Stimulated activated naive B cell treated with anti-CD40 and anti-IgM and Interleukin-4, amounts not matched to agents 10 μg/mL and 1 μg/mL and 100 μg/mL, for 72 hours (primary cell): Measurements from ENCODE around the gene GPR162.

Experiments
- ATAC-seq, 2 donors: fragments of 150-1000 bp; cut with Tn5 transposase; replicated peaks; 2 replicates each; pipeline ENCODE4 v1.10.0; 2021; ENCODE audit warnings: moderate library complexity in 1 of 2
- DNase-seq: peaks from one replicate; pipeline ENCODE4 v3.0.0; 2021
- H3K27ac Mint-ChIP-seq: one replicate; pipeline ENCODE4 v1.8.0; 2022; ENCODE audit warnings: mild to moderate bottlenecking, mixed read lengths
- H3K27me3 Mint-ChIP-seq, 2 donors: one replicate each; pipeline ENCODE4 v1.8.0; 2022; ENCODE audit warnings: mixed read lengths in 2 of 2
- H3K36me3 Mint-ChIP-seq, 2 donors: one replicate each; pipeline ENCODE4 v1.8.0; 2022; ENCODE audit warnings: mixed read lengths in 2 of 2, mild to moderate bottlenecking in 1 of 2
- H3K4me1 Mint-ChIP-seq, 2 donors: one replicate each; pipeline ENCODE4 v1.8.0; 2022; ENCODE audit warnings: mixed read lengths in 2 of 2, mild to moderate bottlenecking in 1 of 2
- H3K4me3 Mint-ChIP-seq, 2 donors: one replicate each; pipeline ENCODE4 v1.8.0; 2022; ENCODE audit warnings: mild to moderate bottlenecking in 2 of 2, mixed read lengths in 2 of 2, moderate library complexity in 1 of 2
- H3K9me3 Mint-ChIP-seq, 2 donors: one replicate each; pipeline ENCODE4 v1.8.0; 2022; ENCODE audit warnings: mixed read lengths in 2 of 2, mild to moderate bottlenecking in 1 of 2

GPR162 gene

DNA sequence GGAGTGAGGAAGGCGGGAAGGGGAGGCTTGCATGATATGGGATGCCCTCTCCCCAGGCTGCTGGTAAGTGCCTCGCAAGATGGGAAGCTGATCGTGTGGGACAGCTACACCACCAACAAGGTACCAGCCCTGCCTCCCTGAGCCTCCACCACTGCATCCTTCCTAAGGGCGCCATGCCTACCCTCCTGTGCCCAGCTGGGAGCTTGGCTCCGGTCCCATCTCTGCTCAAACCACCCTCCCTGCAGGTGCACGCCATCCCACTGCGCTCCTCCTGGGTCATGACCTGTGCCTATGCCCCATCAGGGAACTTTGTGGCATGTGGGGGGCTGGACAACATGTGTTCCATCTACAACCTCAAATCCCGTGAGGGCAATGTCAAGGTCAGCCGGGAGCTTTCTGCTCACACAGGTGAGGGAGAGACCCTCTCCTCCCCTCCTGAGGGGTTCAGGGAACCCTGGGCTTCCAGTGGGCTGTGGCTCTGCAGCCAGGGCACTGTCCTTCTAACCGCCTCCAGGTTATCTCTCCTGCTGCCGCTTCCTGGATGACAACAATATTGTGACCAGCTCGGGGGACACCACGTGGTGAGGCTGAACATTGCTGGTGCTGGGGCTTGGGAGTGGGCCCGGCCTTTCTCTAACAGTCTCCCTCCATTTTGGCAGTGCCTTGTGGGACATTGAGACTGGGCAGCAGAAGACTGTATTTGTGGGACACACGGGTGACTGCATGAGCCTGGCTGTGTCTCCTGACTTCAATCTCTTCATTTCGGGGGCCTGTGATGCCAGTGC is 21.7 kb downstream of the GPR162 start:
- H3K27ac Mint-ChIP-seq, result no peak overlapping the region
- ATAC-seq, result no peak
- H3K9me3 Mint-ChIP-seq, result no peaks in the 10 kb centered on the region
- peaks cover 13 to 15% of the 10 kb centered on the region in 2 donors for H3K27me3 Mint-ChIP-seq
- no peak for DNase-seq
- no peaks in the 10 kb centered on the region for H3K36me3 Mint-ChIP-seq
- no peak overlapping the region for H3K4me3 Mint-ChIP-seq
- peaks cover 12 to 15% of the 10 kb centered on the region in 2 donors for H3K4me1 Mint-ChIP-seq

DNA sequence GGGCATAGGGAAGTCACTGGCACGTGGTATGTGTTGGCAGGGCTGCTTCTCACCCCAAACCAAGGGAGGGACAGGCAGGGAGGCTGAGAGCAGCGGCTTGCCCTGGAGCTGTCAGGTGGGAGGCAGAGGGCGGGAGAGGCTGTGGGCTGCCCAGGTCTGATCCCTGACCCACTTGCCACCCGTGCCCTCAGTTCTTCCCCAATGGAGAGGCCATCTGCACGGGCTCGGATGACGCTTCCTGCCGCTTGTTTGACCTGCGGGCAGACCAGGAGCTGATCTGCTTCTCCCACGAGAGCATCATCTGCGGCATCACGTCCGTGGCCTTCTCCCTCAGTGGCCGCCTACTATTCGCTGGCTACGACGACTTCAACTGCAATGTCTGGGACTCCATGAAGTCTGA is 23.8 kb downstream of the GPR162 start:
- no peak for DNase-seq
- Mint-ChIP-seq H3K27ac (no peak overlapping the region), H3K36me3 (peaks cover 0 to 2% of the 10 kb centered on the region in 2 donors), H3K4me1 (peaks cover 24 to 33% of the 10 kb centered on the region in 2 donors), H3K9me3 (no peaks in the 10 kb centered on the region), H3K27me3 (peaks cover 13 to 15% of the 10 kb centered on the region in 2 donors), H3K4me3 (no peak overlapping the region)
- ATAC-seq, result no peak

DNA sequence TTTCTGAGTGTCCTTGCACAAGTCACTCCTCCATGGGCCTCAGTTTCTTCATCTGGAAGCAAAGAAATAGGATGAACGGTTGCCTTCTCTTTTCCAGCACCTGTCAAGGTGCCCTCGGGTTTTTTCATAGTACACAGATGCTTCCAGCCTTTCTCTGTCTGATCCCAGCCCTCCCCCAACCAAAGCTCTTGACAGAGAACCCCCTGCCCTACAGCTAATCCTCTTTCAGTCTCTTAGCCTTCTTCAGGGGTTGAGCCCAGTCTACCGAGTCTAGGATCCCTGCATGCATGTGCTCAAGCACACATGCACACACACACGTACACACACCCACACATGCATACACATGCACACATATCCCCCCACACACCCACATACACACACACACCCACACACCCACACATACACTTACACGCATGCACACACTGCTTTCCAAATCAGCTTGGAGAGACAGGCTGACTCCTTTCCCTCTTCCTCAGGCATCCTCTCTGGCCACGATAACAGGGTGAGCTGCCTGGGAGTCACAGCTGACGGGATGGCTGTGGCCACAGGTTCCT is 24.8 kb downstream of the GPR162 start:
- H3K9me3 Mint-ChIP-seq, result no peaks in the 10 kb centered on the region
- no peak overlapping the region for H3K27ac Mint-ChIP-seq
- peaks cover 28 to 41% of the 10 kb centered on the region in 2 donors for H3K4me1 Mint-ChIP-seq
- peaks cover 0 to 2% of the 10 kb centered on the region in 2 donors for H3K36me3 Mint-ChIP-seq
- DNase-seq (no peak), ATAC-seq (no peak)
- H3K4me3 Mint-ChIP-seq, result no peak overlapping the region
- H3K27me3 Mint-ChIP-seq, result peaks cover 13 to 15% of the 10 kb centered on the region in 2 donors

DNA sequence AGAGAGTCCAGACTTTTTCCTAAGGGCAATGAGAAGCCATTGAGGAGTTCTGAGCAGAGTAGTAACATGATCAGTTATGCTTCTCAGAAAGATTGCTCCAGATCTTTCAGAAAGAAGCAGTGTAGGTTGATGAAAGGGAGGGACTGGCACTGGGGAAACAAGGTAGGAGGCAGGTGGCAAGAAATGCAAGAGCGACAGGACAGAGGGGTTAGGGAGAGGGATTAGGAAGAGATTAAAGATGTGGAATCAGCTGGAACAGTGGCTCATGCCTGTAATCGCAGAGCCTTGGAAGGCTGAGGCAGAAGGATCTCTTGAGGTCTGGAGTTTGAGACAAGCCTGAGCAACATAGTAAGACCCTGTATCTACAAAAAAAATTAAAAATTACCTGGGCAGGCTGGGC is 26.1 kb downstream of the GPR162 start:
- no peaks in the 10 kb centered on the region for H3K9me3 Mint-ChIP-seq
- ATAC-seq (no peak), DNase-seq (no peak)
- peaks cover 0 to 2% of the 10 kb centered on the region in 2 donors for H3K36me3 Mint-ChIP-seq
- peak overlapping the region; percentile 28 for H3K27ac Mint-ChIP-seq
- H3K4me3 Mint-ChIP-seq, result peak overlapping the region in 1 of 2 donors; percentile 10
- peaks cover 11 to 14% of the 10 kb centered on the region in 2 donors for H3K27me3 Mint-ChIP-seq
- H3K4me1 Mint-ChIP-seq, result peaks cover 28 to 45% of the 10 kb centered on the region in 2 donors

DNA sequence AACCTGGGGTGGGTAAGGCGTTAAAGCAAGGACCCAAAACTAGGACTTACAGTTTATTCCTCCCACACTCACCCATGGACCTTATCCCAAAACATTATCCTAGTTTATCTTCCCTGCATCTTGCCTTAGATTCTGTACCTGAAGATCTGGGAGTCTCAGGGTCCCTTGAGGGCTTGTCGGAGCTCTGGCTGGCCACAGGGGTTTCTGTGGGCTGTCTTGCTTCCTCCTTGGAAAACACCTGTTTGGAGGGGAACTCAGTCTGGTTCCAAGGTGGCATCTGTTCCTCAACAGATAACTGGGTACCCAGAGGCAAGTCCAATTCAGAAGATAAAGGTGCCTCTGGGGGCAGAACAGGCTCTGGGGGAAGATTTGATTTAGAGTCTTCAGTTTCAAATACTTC is 27.8 kb downstream of the GPR162 start:
- Mint-ChIP-seq H3K4me3 (peak overlapping the region; percentile 37 to 66), H3K36me3 (peaks cover 5% of the 10 kb centered on the region in 2 donors), H3K27me3 (peaks cover 0 to 4% of the 10 kb centered on the region in 2 donors), H3K4me1 (peaks cover 37 to 62% of the 10 kb centered on the region in 2 donors), H3K9me3 (no peaks in the 10 kb centered on the region), H3K27ac (peak overlapping the region; percentile 25)
- peak in 1 of 2 donors; percentile 5 for ATAC-seq
- DNase-seq, result peak; percentile 63

DNA sequence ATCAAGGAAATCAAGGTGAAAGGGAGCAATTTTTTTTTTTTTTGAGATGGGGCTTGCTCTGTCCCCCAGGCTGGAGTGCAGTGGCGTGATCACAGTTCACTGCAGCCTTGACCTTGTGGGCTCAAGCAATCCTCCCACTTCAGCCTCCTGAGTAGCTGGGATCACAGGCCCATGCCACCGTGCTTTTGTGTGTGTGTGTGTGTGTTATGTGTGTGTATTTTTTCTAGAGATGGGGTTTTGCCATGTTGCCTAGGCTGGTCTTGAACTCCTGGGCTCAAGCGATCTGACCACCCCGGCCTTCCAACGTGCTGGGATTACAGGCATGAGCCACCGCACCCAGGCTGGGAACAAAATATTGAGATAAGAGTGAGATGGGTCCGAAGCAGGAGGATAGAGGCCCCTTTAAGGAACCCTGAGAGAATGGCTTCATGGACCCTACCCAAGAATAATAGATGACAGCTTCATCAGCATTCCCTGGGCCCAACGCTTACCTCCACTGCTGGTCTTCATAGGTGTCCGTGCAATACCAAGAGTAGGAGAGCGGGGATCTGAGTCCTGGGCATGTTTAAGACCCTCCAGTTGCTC is 28.4 kb downstream of the GPR162 start:
- peak overlapping the region; percentile 32 for H3K27ac Mint-ChIP-seq
- peaks cover 37 to 62% of the 10 kb centered on the region in 2 donors for H3K4me1 Mint-ChIP-seq
- ATAC-seq, result no peak
- peaks cover 5% of the 10 kb centered on the region in 2 donors for H3K36me3 Mint-ChIP-seq
- DNase-seq, result no peak
- peaks cover 0 to 2% of the 10 kb centered on the region in 2 donors for H3K27me3 Mint-ChIP-seq
- no peaks in the 10 kb centered on the region for H3K9me3 Mint-ChIP-seq
- peak overlapping the region; percentile 69 to 87 for H3K4me3 Mint-ChIP-seq

DNA sequence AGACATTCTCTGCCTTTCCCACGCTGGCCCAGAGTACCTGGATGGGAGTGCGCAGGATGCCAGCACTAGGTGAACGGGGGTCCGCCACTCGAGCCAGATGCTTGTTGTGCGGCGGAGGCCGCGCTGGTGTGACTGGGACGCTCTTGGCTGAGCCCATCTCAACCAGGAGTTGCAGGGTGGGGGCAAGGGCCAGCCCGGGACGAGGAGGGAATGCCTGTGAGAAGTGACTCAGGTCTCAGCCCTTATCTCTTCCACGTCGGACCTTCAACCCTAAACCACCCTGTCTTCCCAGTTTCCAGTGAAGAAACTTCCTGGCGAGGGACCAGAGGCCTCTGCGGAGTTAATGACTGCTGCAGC is 29.2 kb downstream of the GPR162 start:
- Mint-ChIP-seq H3K27ac (peak overlapping the region; percentile 32), H3K27me3 (no peaks in the 10 kb centered on the region), H3K9me3 (no peaks in the 10 kb centered on the region), H3K36me3 (peaks cover 7 to 8% of the 10 kb centered on the region in 2 donors), H3K4me1 (peaks cover 37 to 62% of the 10 kb centered on the region in 2 donors), H3K4me3 (peak overlapping the region; percentile 87 to 92)
- DNase-seq (no peak), ATAC-seq (no peak)

DNA sequence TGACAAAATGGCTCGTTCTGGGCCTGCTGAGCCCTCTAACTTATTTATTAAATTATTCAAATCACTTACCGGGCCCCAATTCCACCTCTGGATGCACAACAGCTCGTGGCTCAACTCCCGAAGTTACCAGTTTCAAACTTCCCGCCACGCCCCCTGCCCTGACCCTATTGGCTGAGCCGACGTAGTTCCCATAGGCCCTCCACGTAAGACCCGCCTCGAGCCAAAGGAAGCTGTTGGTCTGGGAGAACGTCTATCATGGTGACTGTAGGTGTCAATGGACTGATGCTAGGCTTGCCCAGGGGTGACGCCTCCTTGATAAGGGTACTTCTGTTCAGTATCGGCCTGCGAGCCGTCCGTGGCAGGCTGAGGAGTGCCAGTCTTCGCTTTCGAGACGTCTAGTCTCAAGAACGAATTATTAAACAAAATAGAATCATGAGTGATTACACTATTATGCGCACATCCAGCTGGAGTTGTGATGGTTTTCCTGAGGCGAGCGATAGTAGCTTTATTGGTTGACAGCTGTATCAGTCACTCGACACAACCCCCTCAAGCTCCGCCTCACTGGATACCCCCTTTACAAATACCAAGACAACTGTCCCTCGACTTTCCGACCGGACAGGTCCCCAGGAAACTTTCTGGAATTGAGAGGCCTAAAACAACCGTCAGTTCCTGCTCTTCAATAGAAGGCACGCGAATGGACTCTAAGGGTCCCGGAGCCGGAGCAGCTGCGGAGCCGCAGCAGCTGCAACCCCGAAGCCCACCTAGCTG is 29.7 kb downstream of the GPR162 start, which contains the start of gene CDCA3:
CDCA3 (minus strand) TSS at position 134 of the 768 bp plus-strand sequence. CDS start 334 bp downstream, outside the sequence.
- H3K27ac Mint-ChIP-seq, result peak within 1 kb of the TSS; percentile 97
- ATAC-seq, result peak; percentile 67 to 68
- peak within 1 kb of the TSS; percentile 87 to 92 for H3K4me3 Mint-ChIP-seq
- H3K27me3 Mint-ChIP-seq, result no peaks in the 10 kb centered on the region
- H3K4me1 Mint-ChIP-seq, result peaks cover 37 to 62% of the 10 kb centered on the region in 2 donors
- H3K9me3 Mint-ChIP-seq, result no peaks in the 10 kb centered on the region
- DNase-seq, result peak; percentile 92
- H3K36me3 Mint-ChIP-seq, result peaks cover 12 to 13% of the 10 kb centered on the region in 2 donors

DNA sequence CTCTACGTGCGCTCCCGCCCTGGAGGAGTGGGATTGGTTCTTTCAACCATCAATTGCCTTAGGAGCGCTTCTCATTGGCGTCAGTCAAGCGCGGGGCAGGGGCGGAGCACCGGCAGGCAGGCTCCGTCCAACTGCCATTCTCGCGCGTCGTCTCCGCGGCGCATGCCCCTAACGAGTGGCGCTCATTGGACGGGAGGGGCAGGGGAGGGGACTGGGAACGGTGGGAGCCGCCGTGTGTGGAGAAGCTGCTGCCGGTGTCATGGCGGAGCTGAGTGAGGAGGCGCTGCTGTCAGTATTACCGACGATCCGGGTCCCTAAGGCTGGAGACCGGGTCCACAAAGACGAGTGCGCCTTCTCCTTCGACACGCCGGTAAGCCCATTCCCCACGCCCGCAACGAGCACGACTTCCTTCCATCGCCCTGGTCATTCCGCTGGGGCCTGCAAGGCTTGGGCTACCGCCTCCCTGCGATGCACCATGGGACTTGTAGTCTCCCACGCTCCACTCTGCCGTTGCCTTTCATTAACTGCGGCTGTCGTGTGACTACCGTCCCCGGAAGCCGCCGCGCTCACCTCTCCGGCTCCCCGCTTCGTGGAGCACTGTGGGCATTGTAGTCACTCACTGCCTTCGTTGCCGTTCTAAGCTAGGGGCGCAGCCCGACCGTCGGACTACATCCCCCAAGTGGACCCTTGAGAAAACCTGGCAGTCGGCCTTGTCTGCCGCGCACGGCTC is 30.5 kb downstream of the GPR162 start, which contains the start of gene USP5:
USP5 (plus strand) TSS at position 230 of the 730 bp plus-strand sequence; CDS start at position 260, 30 bp downstream.
- ATAC-seq (peak; percentile 81 to 84), DNase-seq (peak; percentile 99)
- H3K27me3 Mint-ChIP-seq, result no peaks in the 10 kb centered on the region
- H3K36me3 Mint-ChIP-seq, result peaks cover 12 to 18% of the 10 kb centered on the region in 2 donors
- H3K4me1 Mint-ChIP-seq, result peaks cover 37 to 62% of the 10 kb centered on the region in 2 donors
- H3K9me3 Mint-ChIP-seq, result no peaks in the 10 kb centered on the region
- H3K4me3 Mint-ChIP-seq, result peak within 1 kb of the TSS; percentile 87 to 92
- H3K27ac Mint-ChIP-seq, result peak within 1 kb of the TSS; percentile 97

DNA sequence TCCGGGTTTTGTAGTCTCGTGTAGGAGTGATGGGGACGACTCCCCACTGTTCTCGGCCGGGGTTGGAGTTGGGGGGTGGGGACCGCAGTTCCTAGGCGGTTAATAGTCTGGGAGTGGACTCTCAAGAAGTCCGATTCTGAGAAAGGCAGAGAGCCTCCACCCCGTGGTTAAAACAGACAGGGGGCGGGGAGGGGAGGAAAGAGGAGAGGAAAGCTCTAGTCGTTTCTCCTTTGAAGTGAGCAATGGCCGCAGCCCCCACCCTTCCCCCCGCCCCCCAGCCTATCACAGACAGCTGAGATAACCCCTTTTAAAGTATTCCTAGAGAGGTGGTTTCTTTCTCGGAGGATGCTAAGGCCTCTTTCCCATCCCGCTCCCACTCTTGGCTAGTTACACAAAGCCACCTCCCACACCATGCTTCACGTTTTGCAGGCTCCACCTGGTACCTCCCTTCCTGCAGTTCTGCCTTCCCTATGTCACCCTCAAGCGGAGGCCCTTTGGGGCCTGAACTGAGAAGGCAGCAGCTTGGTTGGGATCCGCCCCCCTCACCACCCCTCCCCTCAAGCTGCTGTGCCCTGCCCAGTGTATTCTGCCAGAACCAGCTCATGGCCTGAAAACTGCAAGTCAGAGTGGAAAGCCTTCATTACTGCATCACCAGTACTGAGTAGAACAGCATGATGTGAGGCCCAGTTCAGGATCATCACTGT is 31.2 kb downstream of the GPR162 start:
- no peak for ATAC-seq
- no peaks in the 10 kb centered on the region for H3K9me3 Mint-ChIP-seq
- peaks cover 31 to 55% of the 10 kb centered on the region in 2 donors for H3K4me1 Mint-ChIP-seq
- no peaks in the 10 kb centered on the region for H3K27me3 Mint-ChIP-seq
- no peak for DNase-seq
- H3K36me3 Mint-ChIP-seq, result peaks cover 19 to 26% of the 10 kb centered on the region in 2 donors
- H3K4me3 Mint-ChIP-seq, result peak overlapping the region; percentile 87 to 92
- peak overlapping the region; percentile 97 for H3K27ac Mint-ChIP-seq

DNA sequence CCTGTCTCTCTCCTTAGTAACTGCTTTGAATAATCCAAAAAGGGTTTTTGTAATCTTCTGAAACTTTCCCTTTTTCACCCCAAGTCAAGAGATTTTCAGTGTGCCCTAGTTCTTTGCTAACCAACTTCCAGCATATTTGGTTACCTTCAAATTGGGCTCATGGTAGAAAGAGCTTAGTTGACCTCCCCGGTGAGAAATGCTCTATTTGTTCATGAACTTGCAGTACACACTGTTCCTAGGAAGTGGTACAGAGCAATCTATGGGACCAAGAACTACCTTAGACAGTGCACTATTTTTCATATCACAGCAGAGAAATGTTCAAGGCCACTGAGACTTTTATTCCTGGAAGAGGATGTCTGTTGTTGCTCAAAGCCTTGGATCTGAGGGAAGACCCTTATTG is 32.0 kb downstream of the GPR162 start:
- H3K4me1 Mint-ChIP-seq, result peaks cover 26 to 47% of the 10 kb centered on the region in 2 donors
- H3K27ac Mint-ChIP-seq, result peak overlapping the region; percentile 97
- H3K9me3 Mint-ChIP-seq, result no peaks in the 10 kb centered on the region
- ATAC-seq (no peak), DNase-seq (no peak)
- H3K36me3 Mint-ChIP-seq, result peaks cover 24 to 34% of the 10 kb centered on the region in 2 donors
- peak overlapping the region; percentile 49 to 87 for H3K4me3 Mint-ChIP-seq
- H3K27me3 Mint-ChIP-seq, result no peaks in the 10 kb centered on the region

DNA sequence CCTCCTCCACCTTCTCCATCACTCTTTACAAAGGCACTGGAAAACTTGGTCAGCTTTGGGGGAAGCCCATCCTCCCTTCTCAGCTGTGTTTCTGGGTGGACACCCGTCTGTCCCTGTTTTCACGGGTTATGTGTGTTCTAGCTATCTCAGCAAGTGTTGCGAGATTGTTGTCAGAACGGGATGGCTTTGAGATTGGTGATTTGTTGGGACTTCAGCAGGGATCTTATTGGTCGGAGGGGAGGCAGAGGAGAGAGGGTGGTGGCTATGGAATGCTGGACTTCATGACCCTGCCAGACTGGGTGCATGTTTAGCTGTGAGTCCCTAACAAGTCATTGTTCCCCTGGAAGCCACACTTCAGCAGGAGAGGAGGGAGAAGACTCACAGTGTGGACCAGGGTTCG is 32.4 kb downstream of the GPR162 start:
- Mint-ChIP-seq H3K27ac (no peak overlapping the region), H3K36me3 (peaks cover 26 to 37% of the 10 kb centered on the region in 2 donors), H3K4me1 (peaks cover 24 to 42% of the 10 kb centered on the region in 2 donors), H3K4me3 (no peak overlapping the region), H3K27me3 (no peaks in the 10 kb centered on the region), H3K9me3 (no peaks in the 10 kb centered on the region)
- ATAC-seq (no peak), DNase-seq (no peak)

DNA sequence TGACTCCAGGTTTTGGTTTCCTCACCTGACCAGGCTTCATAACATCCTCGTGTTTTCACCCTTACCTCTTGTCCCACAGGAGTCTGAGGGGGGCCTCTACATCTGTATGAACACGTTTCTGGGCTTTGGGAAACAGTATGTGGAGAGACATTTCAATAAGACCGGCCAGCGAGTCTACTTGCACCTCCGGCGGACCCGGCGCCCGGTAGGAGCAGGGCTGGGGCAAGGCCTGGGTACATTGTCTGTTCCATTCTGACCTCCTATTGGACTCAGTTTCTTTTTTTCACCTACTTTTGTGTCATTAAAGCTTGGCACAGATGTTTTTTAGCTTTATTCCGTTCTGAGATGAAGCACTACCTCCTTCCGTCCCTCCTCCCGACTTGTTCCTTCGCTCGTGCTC is 33.7 kb downstream of the GPR162 start:
- H3K36me3 Mint-ChIP-seq, result peaks cover 33 to 46% of the 10 kb centered on the region in 2 donors
- no peaks in the 10 kb centered on the region for H3K9me3 Mint-ChIP-seq
- H3K4me1 Mint-ChIP-seq, result peaks cover 14 to 30% of the 10 kb centered on the region in 2 donors
- no peak for DNase-seq
- H3K4me3 Mint-ChIP-seq, result no peak overlapping the region
- no peak overlapping the region for H3K27ac Mint-ChIP-seq
- no peak for ATAC-seq
- H3K27me3 Mint-ChIP-seq, result no peaks in the 10 kb centered on the region
